ENCODE measurements around the gene RAX2. TPM values are rescaled to one million over a fixed set of nuclear protein-coding genes. Genes with fewer than 3 reads are reported as not detected.
"Not testable (repeated sequence)": the region's sequence is repeated elsewhere in the genome, so short reads cannot be mapped to it uniquely, and the experiment has no call there.

The RAX2 gene
- total RNA-seq, 4 donors from 2014 or later = not detected

DNA sequence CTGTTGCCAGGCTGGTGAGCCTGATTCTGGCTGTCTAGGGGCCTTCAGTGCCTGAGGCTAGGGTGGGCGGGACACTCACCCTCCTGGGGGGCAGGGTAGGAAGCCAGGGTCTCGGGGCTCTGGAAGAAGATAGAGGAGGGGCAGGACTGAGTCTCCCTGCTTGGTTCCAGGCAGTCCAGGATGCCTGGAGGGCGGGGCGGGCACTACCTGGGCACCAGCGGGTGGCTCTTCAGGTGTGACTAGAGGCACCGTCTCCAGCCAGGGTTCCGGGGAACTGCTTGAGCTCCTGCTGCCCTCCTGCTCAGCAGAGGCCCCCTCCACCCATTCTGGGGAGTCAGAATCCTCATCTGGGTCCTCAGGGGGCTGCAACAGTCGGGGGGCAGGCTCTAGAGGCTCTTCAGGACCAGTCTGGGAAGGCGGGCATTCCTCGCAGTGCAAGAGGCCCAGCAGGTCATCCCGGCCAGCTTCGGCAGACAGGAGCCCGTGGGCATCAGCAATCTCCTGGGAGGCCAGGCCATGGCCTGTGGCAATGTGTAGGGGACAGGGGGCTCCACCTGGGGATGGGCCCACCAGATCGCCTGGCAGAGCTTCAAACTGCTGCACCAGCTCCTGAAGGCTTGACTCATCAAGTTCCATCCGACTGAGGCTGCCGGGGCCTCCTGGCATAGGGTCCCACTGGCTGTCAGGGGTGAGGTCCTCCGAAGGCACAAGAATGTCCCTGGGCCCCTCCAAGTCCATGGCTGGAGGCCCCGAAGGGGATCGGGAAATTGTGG lies 12.4 kb downstream of the RAX2 start:
- Histone ChIP-seq H3K4me3 (no peak overlapping the region), H3K4me1 (peaks cover 30 to 50% (median 48%) of the 10 kb centered on the region in 4 donors), H3K27ac (replicated peaks in 1 of 4) (no peak overlapping the region), H3K9me3 (no peaks in the 10 kb centered on the region), H3K36me3 (peaks cover 0 to 41% (median 31%) of the 10 kb centered on the region in 4 donors), H3K27me3 (no peaks in the 10 kb centered on the region)
- intact Hi-C loops (cut with DNase I) = loop anchor here (10.0 kb wide), 1 partner anchor 215 kb away; the partner anchor contains the start of gene DAPK3
- no peak for DNase-seq (ENCODE audit: extremely low spot score)
- WGBS = 100% methylated on average over 2 of the region's 19 CpGs
- TF ChIP-seq, protein P1, sequence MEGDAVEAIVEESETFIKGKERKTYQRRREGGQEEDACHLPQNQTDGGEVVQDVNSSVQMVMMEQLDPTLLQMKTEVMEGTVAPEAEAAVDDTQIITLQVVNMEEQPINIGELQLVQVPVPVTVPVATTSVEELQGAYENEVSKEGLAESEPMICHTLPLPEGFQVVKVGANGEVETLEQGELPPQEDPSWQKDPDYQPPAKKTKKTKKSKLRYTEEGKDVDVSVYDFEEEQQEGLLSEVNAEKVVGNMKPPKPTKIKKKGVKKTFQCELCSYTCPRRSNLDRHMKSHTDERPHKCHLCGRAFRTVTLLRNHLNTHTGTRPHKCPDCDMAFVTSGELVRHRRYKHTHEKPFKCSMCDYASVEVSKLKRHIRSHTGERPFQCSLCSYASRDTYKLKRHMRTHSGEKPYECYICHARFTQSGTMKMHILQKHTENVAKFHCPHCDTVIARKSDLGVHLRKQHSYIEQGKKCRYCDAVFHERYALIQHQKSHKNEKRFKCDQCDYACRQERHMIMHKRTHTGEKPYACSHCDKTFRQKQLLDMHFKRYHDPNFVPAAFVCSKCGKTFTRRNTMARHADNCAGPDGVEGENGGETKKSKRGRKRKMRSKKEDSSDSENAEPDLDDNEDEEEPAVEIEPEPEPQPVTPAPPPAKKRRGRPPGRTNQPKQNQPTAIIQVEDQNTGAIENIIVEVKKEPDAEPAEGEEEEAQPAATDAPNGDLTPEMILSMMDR (IDR thresholded peaks at IDR 0.05) = no peak
- no peak for TF ChIP-seq POLR2AphosphoS5 (IDR thresholded peaks at IDR 0.05)
- no peak for TF ChIP-seq POLR2A (IDR thresholded peaks at IDR 0.05; ENCODE audit: low read depth)
- TF ChIP-seq EP300 (IDR thresholded peaks at IDR 0.05) = no peak

- H3K27me3 ChIP-seq; H3K4me3 ChIP-seq; H3K27ac ChIP-seq (replicated peaks in 1 of 4); DNase-seq (ENCODE audit: extremely low spot score); intact Hi-C loops (cut with DNase I); H3K9me3 ChIP-seq: not testable (repeated sequence)
- 95% methylated on average over 12 of the region's 13 CpGs for WGBS
- Histone ChIP-seq H3K4me1 (peaks cover 26 to 42% (median 40%) of the 10 kb centered on the region in 4 donors), H3K36me3 (peaks cover 5 to 53% (median 42%) of the 10 kb centered on the region in 4 donors)
Observed at GRCh38 chr19:3758297-3758696, 13.7 kb downstream of the RAX2 start.

- DNase-seq (ENCODE audit: extremely low spot score); intact Hi-C loops (cut with DNase I); H3K4me3 ChIP-seq; H3K9me3 ChIP-seq; H3K27me3 ChIP-seq; H3K27ac ChIP-seq (replicated peaks in 1 of 4): not testable (repeated sequence)
- 98% methylated on average over 7 of the region's 7 CpGs for WGBS
- H3K36me3 ChIP-seq = peaks cover 11 to 59% (median 48%) of the 10 kb centered on the region in 4 donors
- H3K4me1 ChIP-seq = peaks cover 23 to 38% (median 36%) of the 10 kb centered on the region in 4 donors
Observed at GRCh38 chr19:3757705-3758104, 14.3 kb downstream of the RAX2 start.

GRCh38 chr19:3753631-3754410 lies 18.2 kb downstream of the RAX2 start:
- no peak for TF ChIP-seq POLR2AphosphoS5 (IDR thresholded peaks at IDR 0.05)
- TF ChIP-seq EP300 (IDR thresholded peaks at IDR 0.05) = no peak
- TF ChIP-seq POLR2A (IDR thresholded peaks at IDR 0.05; ENCODE audit: low read depth) = no peak
- TF ChIP-seq, protein P1 (IDR thresholded peaks at IDR 0.05) = no peak
- Histone ChIP-seq H3K4me1 (peaks cover 0 to 7% (median 4%) of the 10 kb centered on the region in 4 donors), H3K9me3 (no peaks in the 10 kb centered on the region), H3K27me3 (no peaks in the 10 kb centered on the region), H3K4me3 (no peak overlapping the region), H3K27ac (replicated peaks in 1 of 4) (no peak overlapping the region), H3K36me3 (peaks cover 41 to 77% (median 70%) of the 10 kb centered on the region in 4 donors)
- no peak for DNase-seq (ENCODE audit: extremely low spot score)
- intact Hi-C loops (cut with DNase I) = no loop called here
- 96% methylated on average over 39 of the region's 51 CpGs for WGBS

DNA sequence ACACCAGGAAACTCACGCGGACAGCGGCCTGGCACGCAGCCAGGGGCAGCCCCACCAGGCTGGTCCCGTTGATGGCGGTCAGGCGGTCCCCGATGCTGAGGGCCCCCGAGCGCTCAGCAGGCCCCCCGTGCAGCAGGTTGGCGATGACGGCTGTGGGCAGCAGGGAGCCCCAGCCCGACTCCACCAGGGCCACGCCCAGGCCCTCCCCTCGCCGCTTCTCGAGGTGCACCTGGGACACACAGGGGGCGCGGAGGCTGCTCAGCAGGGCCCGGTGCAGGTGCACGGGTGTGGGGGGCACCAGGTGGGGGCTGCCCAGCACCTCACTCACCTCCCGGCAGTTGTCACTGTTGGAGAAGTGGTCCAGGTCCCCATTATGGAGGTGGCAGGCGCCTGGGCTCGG lies 19.5 kb downstream of the RAX2 start:
- TF ChIP-seq POLR2AphosphoS5 (IDR thresholded peaks at IDR 0.05) (no peak), POLR2A (IDR thresholded peaks at IDR 0.05; ENCODE audit: low read depth) (no peak), EP300 (IDR thresholded peaks at IDR 0.05) (no peak)
- TF ChIP-seq, protein P1 (IDR thresholded peaks at IDR 0.05) = no peak
- H3K27me3 ChIP-seq = peaks cover 0 to 6% (median 0%) of the 10 kb centered on the region in 4 donors
- intact Hi-C loops (cut with DNase I) = no loop called here
- WGBS = 94% methylated on average over 3 of the region's 25 CpGs
- H3K9me3 ChIP-seq = no peaks in the 10 kb centered on the region
- H3K4me3 ChIP-seq = no peak overlapping the region
- H3K36me3 ChIP-seq = peaks cover 41 to 66% (median 58%) of the 10 kb centered on the region in 4 donors
- DNase-seq (ENCODE audit: extremely low spot score) = no peak
- no peak overlapping the region for H3K27ac ChIP-seq (replicated peaks in 1 of 4)
- H3K4me1 ChIP-seq = no peaks in the 10 kb centered on the region
